CMK (cell line): ENCODE measurements around the gene SLC66A1.
"Not testable (repeated sequence)": the region's sequence is repeated elsewhere in the genome, so short reads cannot be mapped to it uniquely, and the experiment has no call there.

Source experiments
- DNase-seq: peaks from one replicate; pipeline ENCODE4 v3.0.0-alpha.2; 2010; ENCODE audit warnings: low read depth

Gene SLC66A1, protein sequence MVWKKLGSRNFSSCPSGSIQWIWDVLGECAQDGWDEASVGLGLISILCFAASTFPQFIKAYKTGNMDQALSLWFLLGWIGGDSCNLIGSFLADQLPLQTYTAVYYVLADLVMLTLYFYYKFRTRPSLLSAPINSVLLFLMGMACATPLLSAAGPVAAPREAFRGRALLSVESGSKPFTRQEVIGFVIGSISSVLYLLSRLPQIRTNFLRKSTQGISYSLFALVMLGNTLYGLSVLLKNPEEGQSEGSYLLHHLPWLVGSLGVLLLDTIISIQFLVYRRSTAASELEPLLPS

GRCh38 chr1:19311931-19312781 is at the start of gene SLC66A1, which contains the start of gene AKR7A2:
Gene SLC66A1, plus strand, starts transcription at chr1:19312326. Its CDS starts 5,352 bp downstream, at chr1:19317678.
Gene AKR7A2, minus strand, starts transcription at chr1:19312144. Its CDS starts 20 bp downstream, at chr1:19312124.
- DNase-seq = peak; percentile 90

GRCh38 chr1:19262744-19263143 is 49.4 kb upstream of the SLC66A1 start:
- DNase-seq = no peak

- no peak for DNase-seq
Observed at GRCh38 chr1:19268445-19268844, 43.7 kb upstream of the SLC66A1 start.

GRCh38 chr1:19269427-19270342 is 42.4 kb upstream of the SLC66A1 start:
- not testable (repeated sequence) for DNase-seq

GRCh38 chr1:19270343-19270730 is 41.8 kb upstream of the SLC66A1 start:
- DNase-seq = not testable (repeated sequence)

DNA sequence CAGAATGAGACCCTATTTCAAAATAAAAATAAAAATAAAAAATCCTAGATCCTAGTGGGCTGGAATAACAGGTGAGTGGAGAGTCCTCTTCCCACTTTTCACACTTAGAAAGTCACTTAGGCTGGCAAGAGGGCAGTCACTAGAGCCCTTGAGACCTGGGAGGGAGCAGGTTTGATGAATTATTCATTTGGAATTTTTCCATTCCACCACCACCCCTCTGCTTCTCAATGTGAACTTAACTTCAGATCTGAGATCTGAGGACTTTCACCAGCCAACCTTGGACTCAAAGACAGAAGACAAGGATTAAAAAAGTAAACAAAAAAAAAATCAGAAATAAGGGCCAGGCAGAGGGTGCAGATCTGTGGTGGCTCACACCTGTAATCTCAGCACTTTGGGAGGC is 40.1 kb upstream of the SLC66A1 start:
- no peak for DNase-seq

GRCh38 chr1:19273106-19273843 is 38.9 kb upstream of the SLC66A1 start:
- no peak for DNase-seq

DNA sequence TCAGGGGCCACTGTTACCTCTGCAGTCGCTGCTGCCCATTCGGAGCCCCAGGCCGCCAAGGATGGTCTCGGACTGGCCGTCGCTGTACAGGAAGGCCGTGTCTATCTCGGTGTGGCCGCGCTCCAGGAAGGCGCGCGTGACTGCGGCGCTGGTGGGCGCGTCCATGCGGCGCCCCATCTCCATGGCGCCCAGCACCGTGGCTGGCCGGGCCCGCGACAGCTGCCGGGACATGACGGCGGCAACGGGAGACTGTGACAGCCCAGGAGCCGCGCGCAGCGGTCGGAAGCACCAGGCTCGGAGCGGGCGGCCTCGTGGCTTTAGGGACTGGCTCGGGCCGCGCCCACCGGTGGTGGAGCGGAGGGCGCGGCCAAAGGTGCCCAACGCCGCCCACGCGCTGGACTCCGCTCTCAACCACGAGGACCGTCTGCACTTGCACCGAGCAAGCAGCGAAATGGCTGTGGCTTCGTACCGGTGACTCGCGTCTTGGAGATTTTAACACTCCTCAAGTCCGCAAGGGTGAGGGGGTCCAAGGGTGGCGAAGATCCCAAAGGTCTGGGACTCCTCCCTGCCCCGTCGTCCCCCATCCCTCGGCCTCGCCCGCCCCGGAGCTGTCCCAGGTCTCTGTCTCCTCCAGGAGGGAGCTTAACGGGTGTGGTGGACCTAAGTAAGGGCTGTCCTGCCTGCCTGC is 38.1 kb upstream of the SLC66A1 start:
- DNase-seq = not testable (repeated sequence)

GRCh38 chr1:19274636-19275035 is 37.5 kb upstream of the SLC66A1 start:
- no peak for DNase-seq

DNA sequence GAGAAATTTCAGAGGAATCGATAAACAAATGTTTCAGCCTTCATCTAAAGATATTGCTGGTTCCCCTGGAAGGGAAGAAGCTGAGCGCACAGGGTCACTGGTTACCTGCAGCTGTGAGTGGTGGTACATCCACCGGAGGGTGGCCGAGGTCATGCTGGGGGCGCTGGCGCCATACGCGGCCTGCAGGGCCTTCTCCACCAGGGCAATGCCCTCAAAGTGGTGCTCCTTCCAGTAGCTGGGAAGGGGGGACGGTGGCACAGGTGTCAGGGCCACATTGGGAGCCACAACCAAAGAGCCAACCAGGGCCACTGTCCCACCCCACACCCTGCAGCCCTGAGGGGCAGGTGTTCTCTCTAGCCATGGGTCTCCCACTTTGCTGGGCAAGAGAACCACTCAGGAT is 28.2 kb upstream of the SLC66A1 start:
- DNase-seq = no peak

DNA sequence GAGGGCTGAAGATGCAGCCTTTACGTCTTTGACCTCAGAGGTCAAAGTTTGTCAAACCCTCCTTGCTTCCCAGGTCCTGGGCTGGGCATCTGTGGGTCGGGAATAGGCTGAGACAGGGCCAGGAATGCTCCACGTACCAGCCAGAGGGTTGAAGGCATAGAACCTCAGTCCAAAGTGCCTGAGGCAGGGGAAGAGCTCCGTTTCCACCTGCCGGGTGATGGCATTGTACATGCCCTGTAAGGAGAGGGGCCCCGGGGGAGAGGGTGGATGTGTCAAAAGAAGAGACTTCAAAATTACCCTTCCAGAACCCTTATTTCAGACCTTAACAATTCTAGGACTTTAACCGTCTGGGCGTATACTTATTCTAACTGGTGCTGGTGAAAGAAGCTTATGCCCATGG is 27.2 kb upstream of the SLC66A1 start:
- DNase-seq = no peak

- not testable (repeated sequence) for DNase-seq
Observed at GRCh38 chr1:19285366-19285765, 26.8 kb upstream of the SLC66A1 start.

GRCh38 chr1:19285807-19286206 is 26.3 kb upstream of the SLC66A1 start:
- not testable (repeated sequence) for DNase-seq

DNA sequence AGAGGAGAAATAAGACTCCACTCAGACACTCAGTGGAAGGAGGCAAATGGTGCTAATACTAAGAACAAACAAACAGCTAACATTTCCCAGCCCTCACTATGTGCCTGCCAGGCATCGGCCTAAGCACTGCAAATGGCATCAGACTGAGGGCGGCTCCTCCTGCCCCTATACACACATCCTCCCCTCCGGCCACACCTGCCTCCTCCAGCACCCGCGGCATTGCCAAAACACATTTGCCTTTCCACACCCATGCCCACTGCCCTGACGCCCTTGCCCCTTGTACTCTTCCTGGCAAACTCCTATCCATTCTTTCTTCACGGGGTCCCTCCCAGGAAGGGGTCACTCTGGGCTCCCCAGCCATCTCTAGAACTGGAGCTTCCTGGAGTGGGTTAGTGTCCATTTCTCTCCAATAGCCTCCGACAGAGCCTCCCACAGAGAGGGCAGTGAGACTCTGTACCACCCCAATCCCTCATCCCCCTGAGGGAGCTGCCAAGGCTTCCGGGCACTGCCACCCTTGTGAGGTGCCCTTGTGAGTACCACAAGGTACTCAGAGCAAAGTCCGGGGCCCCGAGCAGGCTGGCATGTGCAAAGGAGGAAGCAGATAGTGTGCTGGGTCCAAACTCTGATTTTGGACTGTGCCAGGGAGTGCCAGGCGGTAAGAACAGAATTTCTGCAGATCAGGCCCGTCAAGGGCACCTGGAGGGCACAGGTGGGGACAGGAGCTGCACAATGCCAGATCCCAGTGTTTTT is 24.5 kb upstream of the SLC66A1 start:
- no peak for DNase-seq

GRCh38 chr1:19288324-19289241 is 23.5 kb upstream of the SLC66A1 start, which contains the start of gene AKR7A3:
Gene AKR7A3, minus strand, starts transcription at chr1:19288770. Its CDS starts 61 bp downstream, at chr1:19288709.
- DNase-seq = not testable (repeated sequence)

DNA sequence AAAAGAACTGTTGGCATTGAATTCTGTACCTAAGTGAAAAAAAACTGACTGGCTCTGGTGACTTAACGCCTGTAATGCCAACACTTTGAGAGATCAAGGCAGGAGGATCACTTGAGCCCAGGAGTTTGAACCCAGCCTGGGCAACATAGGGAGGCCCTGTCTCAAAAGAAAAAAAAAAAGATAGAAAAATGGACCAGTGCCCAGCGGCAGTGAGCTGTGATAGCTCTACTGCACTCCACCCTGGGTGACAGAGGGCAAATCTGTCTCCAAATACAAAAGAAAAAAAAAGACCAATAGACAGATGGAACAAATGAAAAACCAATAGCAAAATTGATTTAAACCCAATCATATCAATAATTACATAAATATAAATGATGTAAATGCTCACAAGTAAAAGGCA is 22.9 kb upstream of the SLC66A1 start:
- DNase-seq = no peak

GRCh38 chr1:19294638-19295037 is 17.5 kb upstream of the SLC66A1 start:
- no peak for DNase-seq

- DNase-seq = no peak
Observed at GRCh38 chr1:19300211-19300610, 11.9 kb upstream of the SLC66A1 start.

DNA sequence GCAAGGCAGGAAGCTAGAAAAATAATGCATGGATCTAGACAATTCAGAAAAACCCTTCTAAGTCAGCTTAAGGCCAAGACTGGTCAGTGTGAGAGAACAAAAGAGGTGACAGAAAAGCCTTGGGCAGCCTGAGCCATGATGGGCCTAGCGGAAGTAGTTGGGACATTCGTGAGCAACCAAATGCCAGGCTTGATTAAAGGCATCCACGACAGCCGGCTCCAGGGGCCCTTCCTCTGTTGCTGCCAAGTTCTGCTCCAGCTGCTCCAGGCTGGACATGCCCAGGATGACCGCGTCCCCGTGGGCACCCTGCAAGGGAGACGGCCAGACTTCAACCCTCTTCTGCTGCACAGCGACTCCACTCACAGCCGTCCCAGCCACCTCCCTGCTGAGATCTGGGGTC is 8.0 kb upstream of the SLC66A1 start:
- not testable (repeated sequence) for DNase-seq
